DMS153 treated with DMSO at 0.1 percent for 48 hours (cell line): ENCODE results near the gene FRG1.
"Not testable (repeated sequence)": the region's sequence is repeated elsewhere in the genome, so short reads cannot be mapped to it uniquely, and the experiment has no call there.

Experiments used
- DNase-seq: peaks from one replicate; lab custom pipeline; 2025; ENCODE audit not compliant: unreplicated experiment; lab: John Stamatoyannopoulos, UW

The FRG1 gene

DNA sequence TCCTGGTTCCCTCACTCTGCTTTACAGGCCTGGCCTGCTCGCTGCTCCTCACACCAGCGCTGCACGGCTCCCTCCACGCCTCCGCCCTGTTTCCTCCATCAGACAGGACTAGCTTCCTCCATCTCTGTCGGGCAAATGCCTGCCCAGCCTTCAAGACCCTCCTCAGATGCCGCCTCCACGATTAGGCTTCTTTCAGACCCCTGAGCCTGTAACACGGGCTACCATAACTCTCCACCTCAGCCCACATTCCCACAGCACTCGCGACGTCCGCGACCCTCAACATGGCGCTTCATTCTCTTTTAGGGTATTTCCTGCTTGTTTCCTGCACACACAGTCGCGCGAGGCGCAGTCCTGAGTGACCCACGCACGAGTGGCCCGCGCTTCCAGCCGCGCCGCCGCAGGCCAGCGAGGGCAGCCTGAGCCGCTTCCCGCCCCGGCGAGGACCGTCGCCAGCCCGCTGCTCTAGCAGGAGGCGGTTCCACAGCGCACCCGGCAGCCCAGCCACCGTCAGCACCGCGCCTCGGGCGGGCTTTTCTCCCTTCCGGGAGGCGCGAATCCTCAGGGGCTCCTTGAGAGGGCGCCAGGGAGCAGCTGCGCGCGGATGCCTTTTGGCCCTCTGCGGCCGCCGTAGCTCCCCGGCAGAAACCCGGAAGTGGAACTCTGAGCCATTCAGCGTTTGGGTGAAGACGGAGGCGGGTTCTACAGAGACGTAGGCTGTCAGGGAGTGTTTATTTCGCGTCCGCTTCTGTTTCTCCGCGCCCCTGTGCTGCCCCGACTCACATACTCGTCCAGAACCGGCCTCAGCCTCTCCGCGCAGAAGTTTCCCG lies at the start of gene FRG1:
Gene FRG1 (plus strand): TSS at position 695 of the 827 bp plus-strand sequence. CDS start 138 bp downstream, outside the sequence.
- no peak for DNase-seq

GRCh38 chr4:189897667-189898066 lies 43.0 kb upstream of the FRG1 start:
- no peak for DNase-seq

DNA sequence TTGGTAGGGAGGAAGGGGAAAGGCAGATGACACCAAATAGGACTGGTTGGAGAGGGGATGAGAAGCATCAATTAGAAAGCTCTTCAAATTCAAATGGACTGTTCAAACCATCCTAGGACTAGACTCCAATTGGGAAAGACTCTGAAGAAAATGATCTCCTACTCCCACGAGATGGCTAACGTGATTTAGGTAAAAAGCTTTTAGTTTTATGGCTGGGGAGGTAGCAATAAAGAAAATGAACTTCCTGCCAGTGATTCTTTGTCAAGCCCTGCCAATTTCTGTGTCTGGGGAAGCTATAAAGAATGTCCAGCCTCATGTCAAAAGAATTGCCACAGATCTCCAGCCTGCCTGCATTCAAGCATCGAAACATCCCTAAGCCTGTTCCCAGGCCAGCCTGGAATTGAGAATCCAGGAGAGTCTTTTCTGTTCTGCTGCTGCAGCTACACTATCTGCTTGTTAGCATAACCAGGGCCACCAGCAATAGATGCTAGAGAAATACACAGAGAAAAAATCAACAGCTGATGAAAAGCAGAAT lies 41.1 kb upstream of the FRG1 start:
- DNase-seq, result not testable (repeated sequence)

DNA sequence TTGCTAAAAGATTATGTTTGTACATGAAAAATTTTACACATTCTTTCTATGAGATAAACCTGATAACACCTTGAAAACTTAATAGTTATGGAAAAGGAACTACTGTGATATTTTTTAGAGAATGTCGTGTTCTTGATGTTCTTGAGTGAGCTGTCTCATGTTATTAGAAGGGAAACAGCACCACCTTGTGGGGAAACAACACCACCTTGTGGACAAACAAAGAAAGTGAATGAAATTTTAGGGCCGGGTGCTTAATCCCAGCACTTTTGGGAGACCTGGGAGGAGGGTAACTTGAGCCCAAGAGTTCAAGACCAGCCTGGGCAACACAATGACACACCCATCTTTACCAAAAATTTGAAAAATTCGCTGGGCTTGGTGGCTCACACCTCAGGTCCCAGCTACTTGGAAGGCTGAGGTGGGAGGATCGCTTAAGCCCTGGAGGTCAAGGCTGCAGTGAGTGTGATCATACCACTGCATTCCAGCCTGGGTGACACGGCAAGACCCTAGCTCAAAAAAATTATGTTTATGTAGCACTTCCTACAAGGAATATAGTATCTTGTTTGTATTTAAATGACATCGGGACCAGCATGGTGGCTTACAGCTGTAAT lies 36.1 kb upstream of the FRG1 start:
- not testable (repeated sequence) for DNase-seq

DNA sequence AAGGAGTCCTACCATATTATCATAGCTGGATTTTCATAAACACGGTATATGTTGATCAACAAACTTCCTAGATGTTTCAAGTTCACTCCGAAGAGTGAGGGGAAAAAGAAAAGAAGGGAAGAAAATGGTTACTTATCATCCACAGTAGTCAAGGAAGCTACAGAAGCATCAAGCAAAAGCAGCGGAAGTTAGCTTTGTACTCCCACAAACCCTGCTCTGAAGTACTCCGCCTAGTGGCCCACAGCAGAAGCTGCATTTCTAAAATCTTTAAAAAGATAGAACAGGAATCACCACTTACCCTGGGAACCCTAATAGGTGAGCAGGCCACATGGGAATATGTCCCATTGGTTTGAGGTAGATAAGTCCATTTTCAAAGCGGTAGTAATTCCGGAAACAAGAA lies 28.5 kb upstream of the FRG1 start:
- DNase-seq, result no peak

DNA sequence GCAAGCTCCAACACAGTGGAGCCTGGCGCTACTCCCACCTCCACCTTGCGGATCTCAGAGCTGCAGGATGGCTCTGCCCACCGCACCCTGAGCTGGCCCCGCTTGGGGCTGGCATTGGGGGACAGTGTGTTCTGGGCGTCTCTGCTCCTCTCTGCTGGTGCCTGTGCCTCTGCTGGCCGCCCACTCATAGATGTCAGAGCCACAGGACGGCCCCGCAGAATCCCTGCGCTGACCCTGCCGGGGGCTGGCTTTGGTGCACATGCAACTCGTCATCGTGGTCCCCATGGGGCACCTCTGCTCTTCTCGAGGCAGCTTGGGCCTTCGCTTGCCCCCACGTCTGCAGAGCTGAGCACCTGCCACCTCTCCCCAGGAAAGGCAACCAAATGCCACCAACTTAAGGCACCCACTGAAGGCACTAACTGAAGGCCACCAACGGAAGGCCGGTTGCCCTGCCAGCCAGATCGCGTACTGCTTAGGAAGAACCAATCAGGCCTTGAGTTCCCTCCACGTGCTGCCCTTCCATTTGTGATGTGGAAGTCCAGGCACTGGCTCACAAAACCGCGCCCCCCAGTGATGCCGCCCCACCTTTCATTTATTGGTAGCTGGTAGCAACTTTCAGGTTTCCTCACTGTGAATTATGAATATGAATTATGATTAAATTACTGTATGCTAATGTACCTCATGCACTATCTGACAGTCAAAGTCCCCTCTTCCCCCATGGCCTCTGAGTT lies 23.3 kb upstream of the FRG1 start:
- no peak for DNase-seq

GRCh38 chr4:189921058-189921457 lies 19.6 kb upstream of the FRG1 start:
- DNase-seq, result no peak

- not testable (repeated sequence) for DNase-seq
Measured at GRCh38 chr4:189926742-189927141, 13.9 kb upstream of the FRG1 start.

DNA sequence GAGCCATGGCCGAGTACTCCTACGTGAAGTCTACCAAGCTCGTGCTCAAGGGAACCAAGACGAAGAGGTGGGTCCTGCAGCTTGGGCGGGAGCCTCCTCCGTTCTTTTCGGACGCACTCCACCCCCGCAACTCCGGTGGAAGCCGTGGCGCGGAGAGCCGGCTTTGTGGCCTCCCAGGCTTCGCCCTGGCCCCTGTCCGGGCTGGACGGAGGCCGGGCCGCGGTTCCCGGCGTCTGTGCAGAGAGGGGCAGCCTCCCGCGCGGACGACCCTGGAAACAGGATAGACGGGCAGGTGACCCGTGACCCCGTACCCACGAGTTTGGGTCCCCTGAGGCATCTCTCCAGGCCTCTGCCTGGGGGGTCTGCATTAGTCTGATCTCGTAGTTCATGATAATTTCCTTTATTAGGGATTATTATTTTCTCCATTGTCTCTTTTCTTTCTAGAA lies 356 bp downstream of the FRG1 start:
- DNase-seq, result no peak

DNA sequence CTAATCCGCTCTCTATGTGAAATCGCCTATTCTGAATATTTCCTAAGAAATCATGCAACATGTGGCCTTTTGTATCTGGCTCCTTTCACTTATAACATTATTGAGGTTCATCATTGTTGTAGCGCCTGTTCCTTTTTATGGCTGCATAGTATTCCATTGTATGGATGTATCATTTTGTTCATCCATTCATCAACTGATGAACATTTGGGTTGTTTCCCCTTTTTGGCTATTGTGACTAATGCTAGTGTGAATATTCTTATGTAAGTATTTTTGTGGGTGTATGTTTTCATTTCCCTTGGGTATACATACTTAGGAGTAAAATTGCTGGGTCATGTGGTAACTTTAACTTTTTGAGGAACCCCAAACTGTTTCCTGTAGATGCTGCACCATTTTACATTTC lies 1.7 kb downstream of the FRG1 start:
- not testable (repeated sequence) for DNase-seq

- DNase-seq, result not testable (repeated sequence)
Measured at GRCh38 chr4:189944077-189944476, 3.4 kb downstream of the FRG1 start.

- not testable (repeated sequence) for DNase-seq
Measured at GRCh38 chr4:189946906-189947305, 6.2 kb downstream of the FRG1 start.

DNA sequence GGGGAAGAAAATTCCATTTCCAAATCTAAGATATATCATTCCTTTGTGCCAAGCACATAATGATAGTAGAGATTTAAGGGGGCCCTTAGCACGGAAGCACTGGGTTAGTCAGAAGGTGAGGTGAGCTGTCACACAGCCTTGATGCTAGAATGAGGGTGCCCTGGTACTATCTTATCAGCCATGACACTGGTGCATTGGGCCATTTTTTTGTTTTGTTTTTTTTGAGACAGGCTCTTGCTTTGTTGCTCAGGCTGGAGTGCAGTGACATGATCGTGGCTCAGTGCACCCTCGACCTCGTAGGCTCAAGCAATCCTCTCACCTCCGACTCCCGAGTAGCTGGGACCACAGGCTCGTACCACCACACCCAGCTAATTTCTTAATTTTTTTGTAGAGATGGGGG lies 7.8 kb downstream of the FRG1 start:
- not testable (repeated sequence) for DNase-seq

DNA sequence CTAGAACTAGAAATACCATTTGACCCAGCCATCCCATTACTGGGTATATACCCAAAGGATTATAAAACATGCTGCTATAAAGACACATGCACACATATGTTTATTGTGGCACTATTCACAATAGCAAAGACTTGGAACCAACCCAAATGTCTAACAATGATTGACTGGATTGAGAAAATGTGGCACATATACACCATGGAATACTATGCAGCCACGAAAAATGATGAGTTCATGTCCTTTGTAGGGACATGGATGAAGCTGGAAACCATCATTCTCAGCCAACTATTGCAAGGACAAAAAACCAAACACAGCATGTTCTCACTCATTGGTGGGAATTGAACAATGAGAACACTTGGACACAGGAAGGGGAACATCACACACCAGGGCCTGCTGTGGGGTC lies 28.6 kb downstream of the FRG1 start:
- DNase-seq, result not testable (repeated sequence)

DNA sequence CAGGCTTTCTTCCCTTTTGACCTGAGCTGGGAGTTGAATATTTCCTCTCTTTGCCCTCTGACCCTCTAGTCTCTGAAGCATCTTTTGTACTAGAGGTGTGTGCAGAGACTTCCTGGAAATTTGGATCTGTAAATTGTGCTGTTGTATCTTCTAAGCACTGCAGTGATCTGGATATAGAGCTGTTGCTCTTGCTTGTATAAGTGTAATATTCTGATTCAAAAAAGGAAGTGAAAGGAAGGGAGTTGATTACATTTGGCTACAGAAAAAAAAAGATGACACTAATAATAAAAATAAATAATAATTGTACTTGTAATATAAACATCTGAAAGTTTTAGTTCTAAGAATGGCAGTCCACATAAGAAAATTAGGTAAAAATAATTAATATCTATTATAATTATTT lies 33.0 kb downstream of the FRG1 start:
- no peak for DNase-seq

DNA sequence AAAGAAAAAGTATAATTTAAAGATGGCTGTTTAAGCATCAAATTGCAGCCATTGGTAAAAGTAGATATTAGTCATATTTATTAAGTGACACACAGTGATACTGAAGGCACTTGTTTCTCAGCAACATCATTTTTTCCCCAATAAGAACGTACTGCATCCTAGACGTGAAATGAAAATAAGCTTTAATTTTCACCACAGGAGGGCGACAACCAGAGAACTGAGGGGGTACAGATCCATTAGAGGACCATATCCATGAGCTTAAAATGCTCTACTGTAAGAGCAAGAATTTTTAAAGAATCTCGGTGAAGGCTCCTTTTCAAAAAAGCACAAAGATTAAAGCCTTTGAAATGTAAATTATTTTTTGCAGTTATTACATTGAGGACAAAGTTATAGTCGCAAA lies 33.4 kb downstream of the FRG1 start:
- no peak for DNase-seq

GRCh38 chr4:189979196-189980047 lies 38.8 kb downstream of the FRG1 start:
- DNase-seq, result no peak

DNA sequence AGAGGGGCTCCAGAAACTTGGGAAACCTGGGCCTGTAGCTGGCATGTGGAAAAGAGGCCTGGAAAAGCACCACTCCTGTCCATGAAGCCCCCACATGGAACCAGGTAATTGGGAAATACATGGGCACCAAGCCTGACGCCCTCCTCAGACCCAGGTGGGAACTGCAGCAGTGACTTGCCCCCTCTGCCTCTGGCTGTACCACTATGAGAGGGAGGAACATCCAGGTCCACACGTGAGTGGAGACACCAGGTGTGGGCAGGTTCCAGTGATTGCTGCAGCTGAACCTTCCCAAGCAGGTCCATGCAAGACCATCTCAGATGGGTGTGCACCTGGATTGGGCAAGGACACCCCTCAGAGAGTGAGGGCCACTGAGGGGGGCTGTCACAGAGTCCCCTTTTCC lies 39.6 kb downstream of the FRG1 start:
- not testable (repeated sequence) for DNase-seq

- no peak for DNase-seq
Measured at GRCh38 chr4:189981970-189982369, 41.3 kb downstream of the FRG1 start.

DNA sequence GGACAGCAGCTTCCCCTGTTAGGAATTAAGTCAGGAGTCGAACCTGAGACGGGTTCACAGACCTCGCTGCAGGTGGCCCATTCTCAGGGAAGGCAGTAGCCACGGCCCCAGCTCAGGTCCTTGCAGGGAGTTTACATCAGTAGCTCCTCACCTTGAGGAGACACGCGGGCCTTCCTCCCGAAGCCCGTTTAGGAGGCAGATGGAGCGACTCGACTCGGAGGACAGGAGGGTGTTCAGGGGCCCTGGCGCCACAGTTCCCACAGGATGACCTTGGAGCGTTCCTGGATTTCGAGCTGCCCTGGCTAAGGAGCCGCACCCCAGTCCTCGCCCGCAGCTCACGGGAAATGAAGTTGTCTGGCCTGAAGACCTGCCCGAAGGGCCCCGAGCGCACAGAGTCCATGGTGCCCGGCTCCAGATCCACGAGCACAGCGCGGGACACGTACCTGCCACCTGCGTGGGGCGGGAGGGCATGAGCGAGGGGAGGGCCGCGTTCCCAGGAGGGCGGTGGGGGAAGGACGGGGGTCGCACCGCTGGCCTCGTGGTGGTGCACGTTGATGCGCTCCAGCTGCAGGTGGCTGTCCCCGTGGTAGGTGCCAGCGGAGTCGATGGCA lies 43.3 kb downstream of the FRG1 start:
- not testable (repeated sequence) for DNase-seq
